Adrenal gland (tissue), 5 donors: ENCODE measurements around the gene ORAI2.

Experiments
- POLR2A ChIP-seq, 2 donors: fragments of 450-650 bp; IDR thresholded peaks; one replicate each; pipeline ENCODE4 v1.6.1; 2017; ENCODE audit warnings: antibody characterized with exemption in 2 of 2, mild to moderate bottlenecking in 2 of 2, moderate library complexity in 1 of 2
- TF ChIP-seq, protein P1 (sequence below), 6 experiments: fragments of 450-650 bp in 4 of 6; fragments of 200-600 bp in 2 of 6; sonication (generic) in 1 of 6; IDR thresholded peaks; 1 replicate in 5 of 6; 2 replicates in 1 of 6; pipeline versions ENCODE4 v1.5.1 to v1.8.0; 2016 to 2021; ENCODE audit warnings: antibody characterized with exemption in 6 of 6, mild to moderate bottlenecking in 2 of 6, moderate library complexity in 1 of 6
- donor health status: DM: no; HTN: no; CAD: no.

GRCh38 chr7:102433219-102434038 lies at the start of gene ORAI2:
- TF ChIP-seq, protein P1, sequence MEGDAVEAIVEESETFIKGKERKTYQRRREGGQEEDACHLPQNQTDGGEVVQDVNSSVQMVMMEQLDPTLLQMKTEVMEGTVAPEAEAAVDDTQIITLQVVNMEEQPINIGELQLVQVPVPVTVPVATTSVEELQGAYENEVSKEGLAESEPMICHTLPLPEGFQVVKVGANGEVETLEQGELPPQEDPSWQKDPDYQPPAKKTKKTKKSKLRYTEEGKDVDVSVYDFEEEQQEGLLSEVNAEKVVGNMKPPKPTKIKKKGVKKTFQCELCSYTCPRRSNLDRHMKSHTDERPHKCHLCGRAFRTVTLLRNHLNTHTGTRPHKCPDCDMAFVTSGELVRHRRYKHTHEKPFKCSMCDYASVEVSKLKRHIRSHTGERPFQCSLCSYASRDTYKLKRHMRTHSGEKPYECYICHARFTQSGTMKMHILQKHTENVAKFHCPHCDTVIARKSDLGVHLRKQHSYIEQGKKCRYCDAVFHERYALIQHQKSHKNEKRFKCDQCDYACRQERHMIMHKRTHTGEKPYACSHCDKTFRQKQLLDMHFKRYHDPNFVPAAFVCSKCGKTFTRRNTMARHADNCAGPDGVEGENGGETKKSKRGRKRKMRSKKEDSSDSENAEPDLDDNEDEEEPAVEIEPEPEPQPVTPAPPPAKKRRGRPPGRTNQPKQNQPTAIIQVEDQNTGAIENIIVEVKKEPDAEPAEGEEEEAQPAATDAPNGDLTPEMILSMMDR (IDR thresholded peaks at IDR 0.05): no peak
- peak in 1 of 2 donors; percentile 2 for TF ChIP-seq POLR2A (IDR thresholded peaks at IDR 0.05)
